ENCODE data around the gene SIAH2.

The SIAH2 gene

DNA sequence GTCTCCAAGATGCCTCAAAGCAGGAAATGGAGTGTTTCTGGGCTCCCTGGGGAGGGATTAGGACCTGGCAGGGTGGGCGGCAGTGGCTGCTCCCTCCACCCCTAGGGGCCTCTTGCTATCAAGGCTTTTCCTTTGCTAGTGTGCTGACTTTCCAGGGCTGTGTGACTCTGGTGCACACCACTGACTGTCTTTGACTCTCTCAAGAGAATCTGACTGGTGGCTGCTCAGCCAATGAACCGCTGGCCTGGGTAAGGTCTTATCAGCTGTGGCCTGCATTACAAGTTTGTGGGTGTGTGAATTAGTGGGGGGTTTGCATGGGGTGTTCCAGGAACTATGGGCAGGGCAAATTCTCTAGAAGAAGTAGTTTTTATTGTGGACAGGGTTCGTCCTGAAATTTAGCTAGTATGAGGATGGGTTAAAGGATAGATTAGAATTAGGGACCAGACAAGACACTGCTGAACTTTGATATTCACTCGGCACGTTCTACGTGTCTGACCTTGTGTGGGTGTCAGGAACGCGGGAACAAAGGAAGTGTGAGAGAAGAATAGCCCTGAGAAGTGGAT lies 29.5 kb downstream of the SIAH2 start:
- DNase-seq: peak in 1 of 2 experiments; percentile 46

DNA sequence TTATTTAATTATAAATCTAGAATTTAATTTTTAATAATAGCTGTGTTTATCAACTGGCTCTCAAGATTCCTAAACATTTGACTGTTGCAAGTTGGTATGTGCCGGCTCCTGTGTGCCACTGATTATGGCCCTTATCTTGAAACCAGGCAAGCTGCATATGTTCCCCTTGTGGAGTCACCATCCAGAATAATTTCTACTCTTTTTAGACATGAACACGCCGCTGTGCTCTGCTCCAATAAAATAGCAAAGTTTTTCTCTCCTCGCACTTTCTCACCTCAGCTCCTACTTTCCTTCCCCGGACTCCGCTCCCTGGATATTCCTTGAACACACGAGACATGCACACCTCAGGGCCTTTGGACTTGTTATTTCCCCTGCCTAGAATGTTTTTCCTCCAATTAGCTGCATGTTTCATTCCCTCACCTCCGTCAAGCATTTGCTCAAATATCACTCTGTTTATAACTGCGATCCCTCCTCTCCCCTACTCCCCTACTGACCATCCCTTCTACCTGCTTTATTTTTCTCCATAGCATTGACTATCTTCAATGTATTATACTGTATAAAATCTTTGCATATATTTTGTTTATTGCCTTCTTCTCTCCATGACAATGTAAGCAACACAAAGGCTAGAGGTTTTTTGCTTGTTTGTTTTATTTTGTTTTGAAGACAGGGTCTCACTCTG lies 33.1 kb downstream of the SIAH2 start:
- DNase-seq: no peak

DNA sequence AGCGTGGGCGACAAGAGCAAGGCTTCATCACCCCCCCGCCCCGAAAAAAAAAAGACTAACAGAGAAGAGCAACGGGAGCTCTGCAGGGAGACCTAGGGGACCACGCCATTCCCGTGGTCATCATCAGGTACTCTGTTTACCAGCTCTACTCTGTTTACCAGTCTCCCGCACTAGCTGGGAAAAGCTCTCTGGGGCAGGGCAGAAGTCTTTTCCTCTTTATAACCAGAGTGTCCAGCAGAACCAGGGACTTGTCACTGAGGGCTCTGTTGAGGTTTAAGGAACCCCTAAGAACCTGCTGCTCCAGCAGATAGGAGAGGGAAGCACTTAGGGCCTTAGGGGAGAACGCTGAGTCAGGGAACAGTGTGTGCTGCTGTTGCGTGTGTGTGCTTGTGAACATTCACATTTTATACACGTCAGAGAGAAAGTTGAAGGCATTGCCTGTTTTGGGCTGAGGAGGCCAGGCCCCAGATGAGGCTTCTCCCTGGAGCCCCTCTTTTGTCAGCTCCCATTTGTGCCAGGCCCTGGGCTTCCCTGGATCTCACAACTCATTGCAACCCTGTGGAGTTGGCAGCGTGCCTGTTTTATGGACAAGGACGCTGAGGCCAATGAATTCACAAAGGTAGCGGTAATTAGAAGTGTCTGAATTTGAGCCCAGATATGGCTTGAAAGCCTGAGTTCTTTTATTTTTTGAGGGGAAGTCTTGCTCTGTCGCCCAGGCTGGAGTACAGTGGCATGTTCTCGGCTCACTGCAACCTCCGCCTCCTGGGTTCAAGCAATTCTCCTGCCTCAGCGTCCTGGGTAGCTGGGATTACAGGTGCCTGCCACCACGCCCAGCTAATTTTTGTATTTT lies 35.1 kb downstream of the SIAH2 start:
- no peak for DNase-seq

DNA sequence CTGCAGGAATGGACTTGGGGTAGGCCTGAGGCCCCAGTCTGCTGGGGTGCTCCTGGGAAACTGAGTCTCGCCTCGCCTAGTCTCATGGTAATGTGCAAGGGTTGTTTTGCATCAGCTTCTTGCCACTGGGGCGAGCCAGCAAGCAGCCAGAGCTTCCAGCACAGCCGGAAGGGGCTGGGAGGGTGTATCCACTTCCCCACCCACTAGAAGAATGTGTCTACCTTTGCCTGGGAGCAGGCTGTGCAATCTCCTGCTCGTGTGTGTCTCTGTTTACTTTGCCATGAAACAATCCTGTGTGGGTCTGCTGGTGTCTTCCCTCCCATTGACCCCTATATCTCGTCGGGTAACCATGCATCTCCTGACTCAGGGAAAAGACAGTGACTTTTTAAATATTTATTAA lies 37.4 kb downstream of the SIAH2 start:
- no peak for DNase-seq

DNA sequence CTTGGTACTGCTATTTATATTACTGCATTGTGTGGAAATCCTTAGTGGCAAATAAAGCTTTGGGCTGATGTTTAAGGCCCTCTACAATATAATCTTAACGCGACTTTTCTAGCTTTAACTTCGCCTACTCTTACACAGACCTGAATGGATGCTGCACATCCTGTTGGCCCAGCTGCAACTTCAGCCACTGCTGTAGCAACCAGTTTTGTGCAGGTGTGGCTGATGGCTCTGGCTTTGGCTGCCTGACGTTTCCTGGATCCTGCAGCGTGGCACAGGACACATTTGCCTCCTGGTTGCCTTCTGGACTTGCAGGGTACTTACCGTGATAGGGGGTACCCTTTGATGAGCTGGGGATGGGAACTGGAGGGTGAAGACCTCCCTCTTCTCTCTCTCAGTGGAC lies 39.0 kb downstream of the SIAH2 start:
- DNase-seq: no peak

DNA sequence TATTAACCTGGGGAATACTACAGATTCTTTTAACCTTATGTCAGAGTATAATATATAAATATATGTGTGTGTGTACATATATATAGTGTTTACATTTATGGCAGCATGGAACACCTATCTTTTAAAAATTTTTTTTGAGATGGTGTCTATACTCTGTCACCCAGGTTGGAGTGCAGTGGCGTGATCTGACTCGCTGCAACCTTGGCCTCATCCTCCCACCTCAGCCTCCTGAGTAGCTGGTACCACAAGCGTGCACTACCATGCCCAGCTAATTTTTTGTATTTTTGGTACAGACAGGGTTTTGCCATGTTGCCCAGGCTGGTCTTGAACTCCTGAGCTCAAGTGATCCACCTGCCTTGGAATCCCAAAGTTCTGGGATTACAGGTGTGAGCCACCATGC lies 40.7 kb downstream of the SIAH2 start:
- DNase-seq: no peak

DNA sequence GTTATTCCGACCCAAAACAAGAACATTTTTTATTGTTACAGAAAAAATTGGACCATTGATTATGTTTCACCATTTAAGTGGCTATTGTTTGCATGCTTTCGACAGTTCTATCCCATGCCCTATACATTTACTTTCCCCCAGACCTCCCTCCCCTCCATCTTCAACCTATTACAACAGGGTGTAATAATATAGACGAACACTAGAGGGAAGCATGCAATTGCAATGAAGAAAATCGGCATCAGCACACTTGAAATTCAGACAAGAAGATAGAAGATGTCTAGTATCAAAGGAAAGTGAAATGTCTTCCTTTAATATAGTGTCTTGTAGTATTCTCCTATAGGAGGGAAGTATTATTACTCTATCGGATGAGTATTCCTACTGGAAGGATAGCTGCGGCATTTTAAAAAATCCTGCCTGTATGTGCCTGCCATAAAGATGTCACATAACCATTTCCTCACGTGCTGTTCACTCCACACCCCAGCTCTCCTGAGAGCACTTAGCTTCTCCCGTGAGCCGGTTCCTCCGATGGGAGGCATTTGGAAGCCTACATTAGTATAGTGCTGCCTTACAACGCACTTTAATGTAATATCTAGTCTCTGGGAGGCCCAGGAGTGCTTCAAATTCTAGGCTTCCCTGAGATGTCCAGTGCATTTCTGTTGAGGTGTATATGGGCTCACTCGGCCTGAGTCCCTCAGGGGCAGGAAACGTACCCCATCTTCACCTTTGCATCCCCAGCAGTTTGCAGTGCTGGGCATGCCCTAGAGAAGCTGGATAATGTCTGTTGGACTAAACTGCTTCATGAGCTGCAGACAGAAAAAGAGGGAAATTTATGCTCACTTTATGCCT lies 41.5 kb downstream of the SIAH2 start:
- DNase-seq: peak; percentile 40 to 82

DNA sequence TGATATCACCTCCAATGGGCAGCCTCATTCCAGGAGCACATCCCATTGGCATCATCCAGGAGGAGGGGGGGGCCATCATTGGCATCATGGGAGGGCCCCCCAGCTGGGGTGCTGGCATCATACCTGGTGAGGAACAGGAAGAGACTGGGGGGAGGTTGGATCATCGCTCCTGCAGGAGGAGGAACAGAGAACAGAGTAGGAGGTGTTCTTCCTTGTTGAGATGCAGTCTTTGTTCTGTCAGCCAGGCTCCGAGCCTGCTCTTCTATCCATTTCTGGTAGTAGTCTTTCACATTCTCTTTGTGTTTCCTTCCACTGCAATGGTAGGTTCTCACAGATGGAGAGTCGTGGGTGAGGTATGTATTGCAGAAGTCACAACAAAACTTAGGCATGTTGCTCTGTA lies 42.5 kb downstream of the SIAH2 start:
- DNase-seq: no peak

DNA sequence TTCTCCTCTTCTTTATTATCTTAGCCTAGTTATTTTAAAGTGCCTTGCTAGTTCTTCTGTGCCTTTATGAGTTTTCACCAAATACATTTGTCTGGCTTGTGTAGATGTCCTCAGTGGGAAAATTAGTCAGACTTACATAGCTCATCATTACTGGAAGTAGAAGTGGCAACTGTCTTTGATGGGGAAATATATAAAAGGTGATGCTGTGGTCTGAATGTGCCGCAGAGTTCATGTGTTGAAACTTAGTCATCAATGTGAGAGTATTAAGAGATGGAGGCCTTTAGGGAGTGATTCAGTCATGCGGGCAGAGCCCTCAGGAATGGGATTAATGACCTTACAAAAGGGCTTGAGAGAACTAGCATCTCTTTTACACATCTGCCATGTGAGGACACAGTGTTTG lies 52.9 kb downstream of the SIAH2 start:
- DNase-seq: no peak

DNA sequence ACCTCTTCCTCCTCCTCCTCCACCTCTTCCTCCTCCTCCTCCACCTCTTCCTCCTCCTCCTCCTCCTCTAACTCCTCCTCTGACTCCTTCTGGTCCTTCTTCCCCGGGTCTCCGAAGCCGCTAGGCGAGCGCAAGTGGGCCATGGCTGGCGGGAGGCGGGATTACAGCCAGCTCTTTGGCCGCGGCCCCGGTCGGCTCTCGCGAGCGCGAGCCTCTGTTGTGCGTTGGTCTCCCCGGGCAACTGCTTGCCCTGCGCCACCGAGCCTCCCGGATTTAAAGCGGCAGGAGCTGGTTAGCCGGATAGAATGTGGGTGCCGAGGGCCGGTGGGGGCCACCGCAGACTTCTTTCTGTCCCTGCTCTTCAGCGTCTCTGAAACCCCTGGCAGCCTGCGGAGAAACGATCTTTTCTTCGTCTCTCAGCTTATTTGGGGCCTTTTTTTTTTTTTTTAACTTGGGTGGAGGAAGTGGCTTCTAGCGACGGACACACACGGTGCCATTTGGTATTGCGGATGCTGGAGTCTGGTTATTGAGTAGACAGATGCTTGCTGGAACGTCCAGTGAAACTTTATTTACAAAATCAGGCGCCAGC lies 59.1 kb downstream of the SIAH2 start, which contains the start of gene ERICH6:
Gene ERICH6, minus strand, starts transcription at position 165 of the 589 bp plus-strand sequence. Its CDS starts 22 bp downstream, at position 143.
- DNase-seq: peak; percentile 88 to 90

DNA sequence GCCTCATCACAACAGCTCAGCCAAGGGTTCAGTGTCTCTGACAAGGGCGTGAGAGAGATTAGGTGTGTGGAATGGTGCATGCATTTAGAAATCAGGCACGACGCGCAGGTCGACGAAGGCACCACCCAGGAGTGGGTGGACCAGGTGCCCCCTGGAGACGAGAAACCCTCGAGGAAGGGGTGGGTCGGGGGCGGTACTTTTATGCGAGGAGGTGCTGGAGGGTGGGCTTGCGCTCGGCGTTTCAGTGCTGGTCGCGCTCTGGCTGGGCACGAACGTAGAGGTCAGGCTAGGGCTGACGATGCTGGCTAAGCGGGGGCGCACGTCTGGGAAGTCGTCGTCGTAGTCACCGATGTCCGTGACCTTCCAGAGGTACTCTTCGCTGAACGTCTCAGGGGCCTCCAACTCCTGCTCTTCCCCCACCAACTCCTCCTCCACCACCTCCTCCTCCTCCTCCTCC lies 59.6 kb downstream of the SIAH2 start:
- peak in 1 of 2 experiments; percentile 71 for DNase-seq

DNA sequence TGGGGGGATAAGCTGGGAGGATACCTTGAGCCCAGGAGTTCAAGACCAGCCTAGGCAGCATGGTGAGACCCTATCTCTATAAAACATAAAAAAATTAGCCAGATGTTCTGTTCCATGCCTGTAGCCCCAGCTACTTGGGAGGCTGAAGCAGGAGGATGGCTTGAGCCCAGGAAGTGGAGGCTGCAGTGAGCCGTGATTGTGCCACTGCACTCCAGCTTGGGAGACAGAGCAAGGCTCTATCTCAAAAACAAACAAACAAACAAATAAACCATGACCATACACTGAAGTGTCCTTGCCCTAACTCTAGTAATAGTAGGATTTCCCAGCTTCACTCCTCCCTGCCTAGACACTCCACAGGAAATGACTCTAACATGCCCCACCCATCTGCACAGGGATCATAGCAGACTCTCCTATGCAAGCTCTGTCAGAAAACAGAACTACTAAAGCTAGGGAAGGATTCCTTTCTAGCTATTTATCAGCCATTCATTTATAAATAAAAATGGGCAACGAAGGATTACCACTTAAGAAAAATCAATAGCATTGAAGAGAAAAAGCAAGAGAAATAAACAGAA lies 63.8 kb downstream of the SIAH2 start:
- no peak for DNase-seq

DNA sequence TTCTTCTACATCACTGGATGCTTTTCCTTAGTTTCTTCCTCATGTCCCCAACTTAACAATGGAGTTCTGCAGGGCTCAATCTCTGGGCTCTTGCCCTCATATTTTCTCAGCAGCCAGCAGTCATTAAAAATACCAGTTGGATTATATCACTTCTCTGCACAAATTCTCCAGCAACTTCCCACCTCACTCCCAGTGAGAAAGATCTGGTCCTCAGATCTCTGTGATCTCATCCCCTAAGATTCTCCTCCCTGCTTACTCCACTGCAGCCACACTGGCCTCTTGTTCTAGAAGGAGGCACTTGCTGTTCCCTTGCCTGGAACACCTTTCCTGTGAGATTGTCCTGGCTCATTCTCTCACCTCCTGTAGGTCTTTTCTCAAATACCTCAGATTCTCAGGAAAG lies 65.3 kb downstream of the SIAH2 start:
- DNase-seq: no peak

DNA sequence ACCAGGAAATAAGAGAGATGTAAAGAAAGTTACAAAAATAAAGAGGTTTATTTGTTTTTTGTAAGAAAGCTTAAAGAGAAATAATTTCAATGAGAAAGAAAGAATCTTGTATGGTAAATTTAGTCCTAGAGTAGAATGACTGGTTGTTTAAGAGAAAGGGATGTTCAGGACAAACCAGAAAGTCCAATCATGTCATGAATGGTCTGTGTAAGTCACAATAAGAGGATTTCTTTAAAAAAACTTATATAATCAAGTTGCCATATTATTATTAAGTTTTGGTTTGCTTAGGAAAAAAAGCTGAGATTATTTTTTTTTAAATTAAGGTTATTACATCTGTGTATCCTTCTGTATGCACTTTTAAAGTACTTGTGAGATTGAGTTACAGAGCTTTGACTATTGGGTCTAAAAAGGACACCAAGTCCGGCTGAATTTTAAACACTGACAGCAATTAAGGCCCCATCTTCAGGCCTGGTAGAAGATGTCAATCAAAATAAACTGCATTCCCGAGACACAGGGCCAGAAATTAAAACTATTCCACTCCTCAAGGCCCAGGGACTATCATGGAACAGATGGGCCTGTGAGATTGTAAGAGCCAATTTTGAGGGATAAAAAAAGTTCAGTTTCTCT lies 71.4 kb downstream of the SIAH2 start:
- DNase-seq: no peak
